ENCODE results near the gene HLCS.

The HLCS gene

GRCh38 chr21:36989699-36990507 is 23.4 kb upstream of the HLCS start:
- POLR2A ChIA-PET: interaction anchor here (0.6 to 1.6 kb wide), 8 partner anchors 11 to 229 kb away, joined by 3 to 14 read pairs (median 4); partner anchors contain the start of gene HLCS
- peak; percentile 93 for TF ChIP-seq ZNF184 (tag by site-specific recombination; IDR thresholded peaks at IDR 0.05)
- TF ChIP-seq ZNF624 (tag by site-specific recombination; IDR thresholded peaks at IDR 0.05): no peak
- TF ChIP-seq ZNF140 (tag by site-specific recombination; IDR thresholded peaks at IDR 0.05): no peak
- TF ChIP-seq HIC1 (tag by site-specific recombination; IDR thresholded peaks at IDR 0.05): no peak; the same call in 1 of the 2 replicates
- peak; percentile 73 for TF ChIP-seq ZNF600 (tag by site-specific recombination; IDR thresholded peaks at IDR 0.05)
- TF ChIP-seq KLF1 (tag by site-specific recombination; IDR thresholded peaks at IDR 0.05): peak; percentile 13; the same call in 1 of the 2 replicates
- TF ChIP-seq ZBTB8A (tag by site-specific recombination; IDR thresholded peaks at IDR 0.05): peak; percentile 96
- no peak for TF ChIP-seq SETDB1 (IDR thresholded peaks at IDR 0.05; ENCODE audit: insufficient read length, low read length)
- peak; percentile 49; the same call in 1 of the 2 replicates for TF ChIP-seq ZNF350 (tag by site-specific recombination; IDR thresholded peaks at IDR 0.05)
- no peak for TF ChIP-seq ZNF555 (tag by site-specific recombination; conservative IDR thresholded peaks at IDR 0.05)
- TF ChIP-seq YY2 (tag by site-specific recombination; IDR thresholded peaks at IDR 0.05): no peak
- TF ChIP-seq ZNF423 (tag by site-specific recombination; IDR thresholded peaks at IDR 0.05): peak; percentile 55; the same call in 1 of the 2 replicates
- no peak for TF ChIP-seq AEBP2 (tag by site-specific recombination; IDR thresholded peaks at IDR 0.05; ENCODE audit: borderline replicate concordance)
- TF ChIP-seq ZNF776 (tag by site-specific recombination; IDR thresholded peaks at IDR 0.05; ENCODE audit: borderline replicate concordance): no peak
- TF ChIP-seq SCRT2 (tag by site-specific recombination; IDR thresholded peaks at IDR 0.05): no peak; the same call in 1 of the 2 replicates
- no peak for TF ChIP-seq ZNF792 (tag by site-specific recombination; IDR thresholded peaks at IDR 0.05)
- TF ChIP-seq IKZF3 (tag by site-specific recombination; IDR thresholded peaks at IDR 0.05): peak; percentile 92
- no peak for TF ChIP-seq ZNF830 (tag by site-specific recombination; IDR thresholded peaks at IDR 0.05; ENCODE audit: low read depth)
- no peak for TF ChIP-seq ZNF426 (tag by site-specific recombination; IDR thresholded peaks at IDR 0.05)
- peak; percentile 97 for TF ChIP-seq ZSCAN30 (tag by site-specific recombination; IDR thresholded peaks at IDR 0.05)
- TF ChIP-seq HOXC10 (CRISPR knock-in tag; IDR thresholded peaks at IDR 0.05): peak; percentile 85; the same call in 1 of the 2 replicates
- no peak for TF ChIP-seq ZNF133 (tag by site-specific recombination; IDR thresholded peaks at IDR 0.05)
- TF ChIP-seq ZNF398 (tag by site-specific recombination; IDR thresholded peaks at IDR 0.05): peak; percentile 45; the same call in 1 of the 2 replicates
- TF ChIP-seq GFI1B (tag by site-specific recombination; IDR thresholded peaks at IDR 0.05): no peak
- TF ChIP-seq BCL11B (tag by site-specific recombination; IDR thresholded peaks at IDR 0.05; ENCODE audit: low read depth): peak; percentile 72; the same call in 1 of the 2 replicates
- TF ChIP-seq ZNF629 (tag by site-specific recombination; IDR thresholded peaks at IDR 0.05): peak; percentile 7; the same call in 1 of the 2 replicates
- TF ChIP-seq ZNF23 (tag by site-specific recombination; IDR thresholded peaks at IDR 0.05; ENCODE audit: borderline replicate concordance): no peak
- TF ChIP-seq ZBTB48 (tag by site-specific recombination; IDR thresholded peaks at IDR 0.05): peak; percentile 81
- peak; percentile 94 for TF ChIP-seq EGR2 (tag by site-specific recombination; IDR thresholded peaks at IDR 0.05; ENCODE audit: low read depth)
- peak; percentile 85; the same call in 1 of the 2 replicates for TF ChIP-seq ZNF2 (tag by site-specific recombination; IDR thresholded peaks at IDR 0.05)
- peak; percentile 82 for TF ChIP-seq ZEB2 (tag by site-specific recombination; IDR thresholded peaks at IDR 0.05)

More at GRCh38 chr21:36989699-36990507, 23.4 kb upstream of the HLCS start:
- Histone ChIP-seq H3K4me1 (ENCODE audit: control insufficient read depth, insufficient read depth, low read length) (no peaks in the 10 kb centered on the region), H3K9me3 (ENCODE audit: control insufficient read depth, insufficient read depth, low read depth, low read length) (no peaks in the 10 kb centered on the region), H3K36me3 (ENCODE audit: control insufficient read depth in 2 of 2, insufficient read depth in 1 of 2, low read length in 2 of 2) (no peaks in the 10 kb centered on the region), H3K4me3 (ENCODE audit: low read depth, low read length) (peak overlapping the region; percentile 53), H3K27ac (ENCODE audit: extremely low read depth, low read depth, low read length) (peak overlapping the region; percentile 77)
- CTCF ChIA-PET: interaction anchor here (0.5 to 3.5 kb wide), 28 partner anchors 7 to 807 kb away, joined by 3 to 36 read pairs (median 4); partner anchors contain the start of genes HLCS and RIPPLY3
